Measurements from ENCODE around the gene TJP1.

GRCh38 chr15:29708519-29708918 lies 113.7 kb downstream of the TJP1 start:
- TF ChIP-seq CTCF (IDR thresholded peaks at IDR 0.05; ENCODE audit: poor library complexity) (no peak), EZH2phosphoT487 (IDR thresholded peaks at IDR 0.05; ENCODE audit: low read depth, severe bottlenecking, unreplicated experiment) (no peak)
